ENCODE data around the gene NFIX.

Gene NFIX

DNA sequence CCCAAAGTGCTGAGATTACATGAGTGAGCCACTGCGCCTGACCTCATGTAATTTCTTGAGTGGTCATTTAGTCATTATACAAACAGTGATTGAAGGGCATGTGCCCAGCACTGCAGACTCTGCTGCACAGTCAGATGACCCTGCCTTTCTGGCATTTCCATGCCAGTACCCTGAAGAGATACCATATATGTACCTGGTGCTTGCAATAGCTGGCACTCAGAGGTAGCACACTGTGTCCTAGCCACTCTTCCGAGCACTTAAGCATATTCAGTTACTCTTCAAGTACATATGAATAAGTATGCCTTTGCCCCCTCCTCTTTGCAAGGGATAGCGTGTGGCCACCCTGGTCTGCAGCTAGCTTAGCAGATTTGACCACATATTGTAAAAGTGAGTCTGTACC is 139.4 kb downstream of the NFIX start:
- no peak for DNase-seq

DNA sequence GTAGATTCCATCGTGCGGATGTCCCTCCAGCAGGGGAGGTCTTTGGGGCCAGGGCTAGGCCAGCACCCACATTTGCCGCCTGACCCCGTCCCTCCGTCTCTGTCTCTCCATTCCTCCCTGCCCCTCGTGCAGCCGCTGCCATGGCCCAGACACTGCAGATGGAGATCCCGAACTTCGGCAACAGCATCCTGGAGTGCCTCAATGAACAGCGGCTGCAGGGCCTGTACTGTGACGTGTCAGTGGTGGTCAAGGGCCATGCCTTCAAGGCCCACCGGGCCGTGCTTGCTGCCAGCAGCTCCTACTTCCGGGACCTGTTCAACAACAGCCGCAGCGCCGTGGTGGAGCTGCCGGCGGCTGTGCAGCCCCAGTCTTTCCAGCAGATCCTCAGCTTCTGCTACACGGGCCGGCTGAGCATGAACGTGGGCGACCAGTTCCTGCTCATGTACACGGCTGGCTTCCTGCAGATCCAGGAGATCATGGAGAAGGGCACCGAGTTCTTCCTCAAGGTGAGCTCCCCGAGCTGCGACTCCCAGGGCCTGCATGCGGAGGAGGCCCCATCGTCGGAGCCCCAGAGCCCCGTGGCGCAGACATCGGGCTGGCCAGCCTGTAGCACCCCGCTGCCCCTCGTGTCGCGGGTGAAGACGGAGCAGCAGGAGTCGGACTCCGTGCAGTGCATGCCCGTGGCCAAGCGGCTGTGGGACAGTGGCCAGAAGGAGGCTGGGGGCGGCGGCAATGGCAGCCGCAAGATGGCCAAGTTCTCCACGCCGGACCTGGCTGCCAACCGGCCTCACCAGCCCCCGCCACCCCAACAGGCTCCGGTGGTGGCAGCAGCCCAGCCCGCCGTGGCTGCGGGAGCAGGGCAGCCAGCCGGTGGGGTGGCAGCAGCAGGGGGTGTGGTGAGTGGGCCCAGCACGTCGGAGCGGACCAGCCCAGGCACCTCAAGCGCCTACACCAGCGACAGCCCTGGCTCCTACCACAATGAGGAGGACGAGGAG is 140.1 kb downstream of the NFIX start:
- no peak for DNase-seq

DNA sequence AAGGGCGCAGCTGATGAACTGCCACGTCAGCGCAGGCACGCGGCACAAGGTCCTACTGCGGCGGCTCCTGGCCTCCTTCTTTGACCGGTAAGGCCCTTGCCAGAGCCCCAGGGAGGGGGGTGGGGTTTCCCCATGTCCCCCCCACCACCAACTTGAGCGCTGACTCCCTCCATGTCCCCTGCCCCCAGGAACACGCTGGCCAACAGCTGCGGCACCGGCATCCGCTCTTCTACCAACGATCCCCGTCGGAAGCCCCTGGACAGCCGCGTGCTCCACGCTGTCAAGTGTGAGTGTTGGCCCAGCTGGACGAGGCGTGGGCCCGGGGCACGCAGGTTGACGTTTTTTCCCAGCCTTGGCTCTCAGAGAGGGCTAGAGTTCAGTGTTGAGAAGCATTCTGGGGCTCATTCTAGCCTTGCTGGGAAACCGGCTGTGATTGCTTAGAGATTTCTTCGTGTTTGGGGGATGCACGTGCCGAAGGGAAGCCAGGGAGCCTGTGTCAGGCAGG is 142.1 kb downstream of the NFIX start:
- no peak for DNase-seq

GRCh38 chr19:13138171-13138915 is 143.1 kb downstream of the NFIX start:
- DNase-seq, result no peak

DNA sequence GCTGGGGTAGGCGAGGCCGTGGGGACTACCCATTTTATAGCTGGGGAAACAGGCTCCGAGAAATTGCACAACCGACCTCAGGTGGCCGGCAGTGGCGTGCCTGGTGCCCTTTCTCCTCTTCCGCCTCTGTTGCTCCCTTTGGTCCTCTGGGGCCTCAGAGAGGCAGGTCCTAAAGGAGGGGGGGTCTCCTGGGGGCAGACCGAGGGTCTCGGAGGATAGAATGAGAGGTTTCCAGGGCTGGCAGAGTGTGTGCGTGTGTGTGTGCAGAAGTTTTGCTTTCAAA is 143.6 kb downstream of the NFIX start:
- DNase-seq, result no peak

DNA sequence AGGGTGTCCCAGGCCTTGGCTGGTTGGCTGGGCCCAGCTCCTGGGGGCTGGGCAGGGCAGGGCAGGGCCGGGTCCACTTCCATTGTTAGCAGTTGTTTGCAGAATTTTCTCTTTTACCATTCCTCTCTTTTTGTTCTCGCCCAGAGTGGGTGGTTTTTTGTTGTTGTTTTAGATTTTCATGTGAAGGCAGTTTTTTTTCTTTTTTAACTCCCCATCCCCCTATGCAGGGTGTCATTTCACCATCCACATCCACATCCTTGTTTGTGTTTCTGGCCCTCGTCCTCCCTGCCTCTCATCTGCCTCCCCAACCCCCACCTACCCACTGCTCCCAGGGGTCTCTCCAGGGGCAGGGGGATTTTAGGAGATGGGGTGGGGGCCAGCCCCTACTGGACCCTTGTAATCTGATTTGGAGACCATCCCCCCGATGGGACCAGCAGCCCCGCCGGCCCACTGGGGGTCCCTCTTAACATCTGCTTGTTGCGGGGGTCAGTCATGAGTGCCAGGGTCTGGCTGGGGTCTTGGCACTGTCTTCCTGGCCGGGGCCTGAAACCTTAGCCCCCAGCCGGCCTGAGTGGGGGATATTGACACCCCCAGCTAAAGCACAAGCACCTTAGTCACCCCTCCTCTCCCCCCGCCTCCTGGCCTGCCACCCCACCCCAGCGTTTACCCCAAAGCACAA is 144.5 kb downstream of the NFIX start:
- DNase-seq, result no peak

DNA sequence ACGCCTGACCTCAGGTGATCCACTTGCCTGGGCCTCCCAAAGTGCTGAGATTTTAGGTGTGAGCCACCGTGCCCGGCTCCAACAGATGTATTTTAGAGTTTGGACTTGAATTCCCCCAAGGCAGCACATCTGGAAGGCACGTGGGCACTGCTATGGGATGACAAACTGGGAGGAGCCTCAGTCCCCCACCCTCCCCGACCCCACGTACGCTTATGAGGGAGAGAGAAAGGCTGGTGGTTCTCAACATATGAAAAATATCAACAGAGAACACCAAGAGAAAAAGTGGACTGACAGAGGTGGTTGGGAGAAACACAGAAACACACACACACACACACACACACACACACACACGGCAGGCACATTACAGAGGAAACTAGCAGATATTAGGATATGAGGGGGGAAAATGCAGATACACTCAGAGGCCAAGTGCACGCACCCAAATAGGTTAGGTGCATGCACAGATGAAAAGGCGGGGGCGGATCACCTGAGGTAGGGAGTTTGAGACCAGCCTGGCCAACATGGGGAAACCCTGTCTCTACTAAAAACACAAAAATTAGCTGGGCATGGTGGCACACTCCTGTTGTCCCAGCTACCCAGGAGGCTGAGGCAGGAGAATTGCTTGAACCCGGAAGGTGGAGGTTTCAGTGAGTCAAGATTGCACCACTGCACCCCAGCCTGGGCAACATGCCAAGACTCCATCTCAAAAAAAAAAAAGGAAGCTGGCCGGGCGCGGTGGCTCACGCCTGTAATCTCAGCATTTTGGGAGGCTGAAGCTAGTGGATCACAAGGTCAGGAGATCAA is 151.7 kb downstream of the NFIX start:
- no peak for DNase-seq
